Measurements from ENCODE around the gene LYSMD2. TPM values are rescaled to one million over a fixed set of nuclear protein-coding genes. Genes with fewer than 3 reads are reported as not detected.

The LYSMD2 gene
- total and polyA plus RNA-seq, 9 of the 15 experiments (the other 6 are each of a cell fraction or from before 2014, with no cell fraction given): 4.3 to 30.3 (median 9.8) TPM

DNA sequence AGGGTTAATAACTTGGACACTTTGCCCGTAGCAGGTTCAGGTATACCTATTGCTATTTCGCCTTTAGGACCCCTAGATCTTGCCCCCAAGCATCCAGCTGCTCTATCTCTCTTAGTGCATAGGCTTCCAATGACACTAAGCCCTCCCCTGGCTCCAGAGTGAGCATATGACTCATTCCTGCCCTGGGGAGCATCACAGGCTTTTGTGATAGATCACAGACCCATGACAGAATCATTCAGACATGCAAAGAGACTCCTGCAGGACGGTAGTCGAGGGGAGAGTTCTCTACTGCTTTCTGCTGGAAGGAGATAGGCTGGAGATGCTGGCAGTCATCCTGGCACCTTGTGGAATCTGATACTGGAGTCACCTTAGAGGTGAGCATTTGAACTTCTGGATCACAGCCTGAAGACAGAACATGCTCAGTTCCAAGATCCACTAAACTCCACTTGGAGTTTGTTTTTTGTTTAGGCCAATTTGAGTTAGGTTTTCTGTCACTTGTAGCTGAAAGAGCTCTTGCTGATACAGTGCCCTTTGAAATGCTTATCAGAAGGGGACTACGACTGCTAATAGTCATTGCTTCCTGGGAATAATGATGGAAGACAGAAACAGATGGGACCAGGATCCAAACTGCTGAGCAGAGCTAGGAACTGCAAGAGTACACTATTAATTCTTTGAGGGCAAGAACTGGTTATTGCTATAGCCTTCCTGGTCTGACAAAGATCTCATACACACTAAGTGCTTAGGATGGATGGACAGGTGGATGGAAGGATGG, 11.0 kb downstream of the LYSMD2 start (continued):
- TF ChIP-seq XRCC5 (IDR thresholded peaks at IDR 0.05; ENCODE audit: low read depth, low read length) (no peak), ZBTB1 (CRISPR knock-in tag; IDR thresholded peaks at IDR 0.05; ENCODE audit: borderline replicate concordance, low read depth) (no peak), BRF1 (IDR thresholded peaks at IDR 0.05; ENCODE audit: borderline replicate concordance, extremely low read depth, insufficient read length) (no peak), HEY1 (CRISPR knock-in tag; IDR thresholded peaks at IDR 0.05; ENCODE audit: borderline replicate concordance) (no peak), ZFP30 (CRISPR knock-in tag; IDR thresholded peaks at IDR 0.05; ENCODE audit: borderline replicate concordance) (no peak), GTF2E2 (tag; IDR thresholded peaks at IDR 0.05) (no peak), RBM22 (IDR thresholded peaks at IDR 0.05; ENCODE audit: low read depth, low read length, poor library complexity, severe bottlenecking) (no peak), KLF1 (tag; IDR thresholded peaks at IDR 0.05) (no peak), HMG20B (CRISPR knock-in tag; IDR thresholded peaks at IDR 0.05) (no peak), DIDO1 (tag; IDR thresholded peaks at IDR 0.05; ENCODE audit: low read depth) (no peak), PCBP1 (IDR thresholded peaks at IDR 0.05; ENCODE audit: low read depth, low read length, poor library complexity, severe bottlenecking) (no peak), JUND (IDR thresholded peaks at IDR 0.05; ENCODE audit: borderline replicate concordance, low read depth, low read length) (peak; percentile 93), JUND (tag; IDR thresholded peaks at IDR 0.05; ENCODE audit: borderline replicate concordance, low read depth, low read length) (peak; percentile 92; the same call in 2 of the 3 replicates), STAT5A (IDR thresholded peaks at IDR 0.05; ENCODE audit: borderline replicate concordance, low read length) (no peak), ZEB2 (IDR thresholded peaks at IDR 0.05) (no peak)
- TF ChIP-seq, protein P1, sequence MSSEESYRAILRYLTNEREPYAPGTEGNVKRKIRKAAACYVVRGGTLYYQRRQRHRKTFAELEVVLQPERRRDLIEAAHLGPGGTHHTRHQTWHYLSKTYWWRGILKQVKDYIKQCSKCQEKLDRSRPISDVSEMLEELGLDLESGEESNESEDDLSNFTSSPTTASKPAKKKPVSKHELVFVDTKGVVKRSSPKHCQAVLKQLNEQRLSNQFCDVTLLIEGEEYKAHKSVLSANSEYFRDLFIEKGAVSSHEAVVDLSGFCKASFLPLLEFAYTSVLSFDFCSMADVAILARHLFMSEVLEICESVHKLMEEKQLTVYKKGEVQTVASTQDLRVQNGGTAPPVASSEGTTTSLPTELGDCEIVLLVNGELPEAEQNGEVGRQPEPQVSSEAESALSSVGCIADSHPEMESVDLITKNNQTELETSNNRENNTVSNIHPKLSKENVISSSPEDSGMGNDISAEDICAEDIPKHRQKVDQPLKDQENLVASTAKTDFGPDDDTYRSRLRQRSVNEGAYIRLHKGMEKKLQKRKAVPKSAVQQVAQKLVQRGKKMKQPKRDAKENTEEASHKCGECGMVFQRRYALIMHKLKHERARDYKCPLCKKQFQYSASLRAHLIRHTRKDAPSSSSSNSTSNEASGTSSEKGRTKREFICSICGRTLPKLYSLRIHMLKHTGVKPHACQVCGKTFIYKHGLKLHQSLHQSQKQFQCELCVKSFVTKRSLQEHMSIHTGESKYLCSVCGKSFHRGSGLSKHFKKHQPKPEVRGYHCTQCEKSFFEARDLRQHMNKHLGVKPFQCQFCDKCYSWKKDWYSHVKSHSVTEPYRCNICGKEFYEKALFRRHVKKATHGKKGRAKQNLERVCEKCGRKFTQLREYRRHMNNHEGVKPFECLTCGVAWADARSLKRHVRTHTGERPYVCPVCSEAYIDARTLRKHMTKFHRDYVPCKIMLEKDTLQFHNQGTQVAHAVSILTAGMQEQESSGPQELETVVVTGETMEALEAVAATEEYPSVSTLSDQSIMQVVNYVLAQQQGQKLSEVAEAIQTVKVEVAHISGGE (CRISPR knock-in tag; IDR thresholded peaks at IDR 0.05): no peak
- TF ChIP-seq, protein P2, sequence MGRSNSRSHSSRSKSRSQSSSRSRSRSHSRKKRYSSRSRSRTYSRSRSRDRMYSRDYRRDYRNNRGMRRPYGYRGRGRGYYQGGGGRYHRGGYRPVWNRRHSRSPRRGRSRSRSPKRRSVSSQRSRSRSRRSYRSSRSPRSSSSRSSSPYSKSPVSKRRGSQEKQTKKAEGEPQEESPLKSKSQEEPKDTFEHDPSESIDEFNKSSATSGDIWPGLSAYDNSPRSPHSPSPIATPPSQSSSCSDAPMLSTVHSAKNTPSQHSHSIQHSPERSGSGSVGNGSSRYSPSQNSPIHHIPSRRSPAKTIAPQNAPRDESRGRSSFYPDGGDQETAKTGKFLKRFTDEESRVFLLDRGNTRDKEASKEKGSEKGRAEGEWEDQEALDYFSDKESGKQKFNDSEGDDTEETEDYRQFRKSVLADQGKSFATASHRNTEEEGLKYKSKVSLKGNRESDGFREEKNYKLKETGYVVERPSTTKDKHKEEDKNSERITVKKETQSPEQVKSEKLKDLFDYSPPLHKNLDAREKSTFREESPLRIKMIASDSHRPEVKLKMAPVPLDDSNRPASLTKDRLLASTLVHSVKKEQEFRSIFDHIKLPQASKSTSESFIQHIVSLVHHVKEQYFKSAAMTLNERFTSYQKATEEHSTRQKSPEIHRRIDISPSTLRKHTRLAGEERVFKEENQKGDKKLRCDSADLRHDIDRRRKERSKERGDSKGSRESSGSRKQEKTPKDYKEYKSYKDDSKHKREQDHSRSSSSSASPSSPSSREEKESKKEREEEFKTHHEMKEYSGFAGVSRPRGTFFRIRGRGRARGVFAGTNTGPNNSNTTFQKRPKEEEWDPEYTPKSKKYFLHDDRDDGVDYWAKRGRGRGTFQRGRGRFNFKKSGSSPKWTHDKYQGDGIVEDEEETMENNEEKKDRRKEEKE (IDR thresholded peaks at IDR 0.05; ENCODE audit: borderline replicate concordance in 1 of 2, control insufficient read depth in 1 of 2, low read depth in 2 of 2, low read length in 1 of 2): no peak
- TF ChIP-seq, protein P3, sequence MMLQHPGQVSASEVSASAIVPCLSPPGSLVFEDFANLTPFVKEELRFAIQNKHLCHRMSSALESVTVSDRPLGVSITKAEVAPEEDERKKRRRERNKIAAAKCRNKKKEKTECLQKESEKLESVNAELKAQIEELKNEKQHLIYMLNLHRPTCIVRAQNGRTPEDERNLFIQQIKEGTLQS (IDR thresholded peaks at IDR 0.05): peak; percentile 93
- TF ChIP-seq, protein P3 (CRISPR knock-in tag; conservative IDR thresholded peaks at IDR 0.05): no peak

Measured in K562 (cell line).